ENCODE measurements around the gene IGF2.

GRCh38 chr11:2154195-2154585 is 15.0 kb upstream of the IGF2 start:
- TF ChIP-seq CTCF (IDR thresholded peaks at IDR 0.05) (no peak), POLR2A (IDR thresholded peaks at IDR 0.05) (no peak), EP300 (IDR thresholded peaks at IDR 0.05) (no peak)
